T-cell (primary cell): ENCODE results near the gene PRLR. TPM values are rescaled to one million over a fixed set of nuclear protein-coding genes. Genes with fewer than 3 reads are reported as not detected.

ENCODE experiments used
- ATAC-seq, 4 experiments: fragments of 200-7000 bp in 3 of 4; fragments of 150-1000 bp in 1 of 4; cut with Tn5 transposase; replicated peaks in 1 of 4; 1 replicate in 3 of 4; 2 replicates in 1 of 4; pipeline ENCODE4 v1.10.0; 2021; ENCODE audit warnings: moderate library complexity in 3 of 4, mild to moderate bottlenecking in 2 of 4, moderate number of reproducible peaks in 1 of 4
- CTCF ChIA-PET, 2 donors: fragments of 300-600 bp; sonication (Branson Sonifier 250); formaldehyde crosslinking; loops; one replicate each; lab custom pipeline; 2022; ENCODE audit warnings: antibody characterized with exemption in 2 of 2; lab: Charles Lee
- POLR2A ChIA-PET, 2 donors: fragments of 300-600 bp; sonication (Branson Sonifier 250); formaldehyde crosslinking; loops; one replicate each; lab custom pipeline; 2022; ENCODE audit warnings: antibody characterized with exemption in 2 of 2; lab: Charles Lee
- DNase-seq, 35 experiments: peaks; one replicate each; pipeline versions ENCODE4 v3.0.0 to v3.0.0-alpha.2; 2013 to 2023
- H3K27ac ChIP-seq: one replicate; pipeline ENCODE4 v1.5.1; 2013; ENCODE audit warnings: low read length
- H3K27me3 ChIP-seq, 2 experiments: replicated peaks in 1 of 2; 1 replicate in 1 of 2; 2 replicates in 1 of 2; pipeline versions ENCODE4 v1.6.1 to v1.7.0; 2013; ENCODE audit warnings: low read length in 1 of 2, mixed read lengths in 1 of 2; ENCODE audit not compliant: control insufficient read depth in 2 of 2, insufficient read depth in 2 of 2; ENCODE audit errors: extremely low read depth in 1 of 2
- H3K36me3 ChIP-seq, 2 donors: 1 replicate in 1 of 2; 2 replicates in 1 of 2; pipeline versions ENCODE4 v1.6.1 to v1.7.0; 2013; ENCODE audit warnings: low read length in 1 of 2; ENCODE audit not compliant: control insufficient read depth in 2 of 2, insufficient read depth in 1 of 2; ENCODE audit errors: extremely low read depth in 1 of 2
- H3K4me1 ChIP-seq, 2 experiments: 1 replicate in 1 of 2; 2 replicates in 1 of 2; pipeline versions ENCODE4 v1.6.1 to v1.7.0; 2013; ENCODE audit warnings: low read length in 2 of 2, mixed read lengths in 1 of 2; ENCODE audit not compliant: insufficient read depth in 2 of 2, control insufficient read depth in 1 of 2; ENCODE audit errors: extremely low read depth in 1 of 2
- H3K4me3 ChIP-seq, 2 donors: 1 replicate in 1 of 2; 2 replicates in 1 of 2; pipeline versions ENCODE4 v1.5.1 to v1.7.0; 2013; ENCODE audit warnings: mild to moderate bottlenecking in 2 of 2, low read length in 1 of 2, moderate library complexity in 1 of 2; ENCODE audit not compliant: control insufficient read depth in 1 of 2; ENCODE audit errors: extremely low read depth in 1 of 2
- H3K9me3 ChIP-seq: 2 replicates; pipeline ENCODE4 v1.7.0; 2013
- H3K27ac Mint-ChIP-seq, 2 donors: one replicate each; pipeline ENCODE4 v1.8.0; 2020 to 2021; ENCODE audit warnings: mild to moderate bottlenecking in 2 of 2, mixed read lengths in 2 of 2
- H3K27me3 Mint-ChIP-seq, 2 donors: one replicate each; pipeline ENCODE4 v1.8.0; 2021 to 2022; ENCODE audit warnings: mixed read lengths in 2 of 2
- H3K36me3 Mint-ChIP-seq: one replicate; pipeline ENCODE4 v1.8.0; 2021; ENCODE audit warnings: mixed read lengths
- H3K4me1 Mint-ChIP-seq, 3 donors: one replicate each; pipeline ENCODE4 v1.8.0; 2020 to 2022; ENCODE audit warnings: mixed read lengths in 3 of 3, mild to moderate bottlenecking in 1 of 3
- H3K4me3 Mint-ChIP-seq, 3 donors: one replicate each; pipeline ENCODE4 v1.8.0; 2020 to 2022; ENCODE audit warnings: mild to moderate bottlenecking in 3 of 3, mixed read lengths in 3 of 3, moderate library complexity in 3 of 3
- H3K9me3 Mint-ChIP-seq, 3 donors: one replicate each; pipeline ENCODE4 v1.8.0; 2020 to 2022; ENCODE audit warnings: mixed read lengths in 3 of 3
- WGBS: methylation state at CpG from one replicate; pipeline ENCODE4 v1.1.5; 2013; ENCODE audit warnings: missing lambda C conversion rate; ENCODE audit not compliant: insufficient coverage; 5-methylcytosine and 5-hydroxymethylcytosine counted together
- total RNA-seq, 35 experiments: library from RNA in 6 of 35; stranded (reverse) in 6 of 35; fragments of 120-200 nt in 1 of 35; gene quantifications; one replicate each; pipeline versions ENCODE4 v1.2.1 to v1.2.4 and lab custom pipeline; 2013 to 2026

The PRLR gene
- total RNA-seq (under 1 TPM in 3 of 5 donors, not detected in 2; 0.16 to 0.23 (median 0.23) TPM), total RNA-seq (lab: John Stamatoyannopoulos, UW) (0 to 0.47 (median 0) reads per million in 29 experiments)
- 0.22 TPM for total RNA-seq (2013)

DNA sequence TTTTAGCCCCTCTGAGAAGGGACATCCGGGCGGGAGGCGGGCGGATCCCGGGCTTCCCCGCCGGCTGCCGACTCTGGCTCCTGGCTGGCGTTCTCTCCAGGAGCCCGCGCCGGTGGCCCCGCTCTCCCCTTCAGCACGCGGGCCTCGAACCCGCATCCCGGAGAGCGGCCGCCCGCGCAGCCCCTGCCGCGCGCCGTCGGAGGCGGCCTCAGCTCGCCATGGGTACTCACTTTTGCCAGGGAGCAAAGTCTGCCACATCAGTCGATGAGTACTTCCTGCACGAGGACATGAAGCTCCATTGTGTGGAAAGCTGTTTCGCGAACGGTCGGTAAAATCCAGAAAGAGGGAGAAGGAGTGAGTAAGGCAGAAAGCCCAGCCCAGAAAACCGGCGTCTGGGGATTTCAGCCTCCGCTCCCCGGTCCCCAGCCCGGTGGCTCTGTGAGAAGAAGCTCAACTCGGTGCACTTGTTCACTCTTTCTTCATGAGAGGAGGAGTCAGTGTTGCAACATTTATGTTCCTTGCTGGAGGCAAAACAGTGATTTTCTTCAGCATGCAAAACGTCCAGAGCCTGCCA lies at the start of gene PRLR:
Gene PRLR (minus strand): TSS at position 450 of the 574 bp plus-strand sequence. CDS start 140,867 bp downstream, outside the sequence.
- ChIA-PET CTCF (no interaction called here), POLR2A (interaction anchor here in 1 of 2 donors (0.6 kb wide), 1 partner anchor 706 kb away, joined by 5 read pairs; no protein-coding TSS in a partner anchor)
- H3K9me3 ChIP-seq, result no peaks in the 10 kb centered on the region
- Mint-ChIP-seq H3K27me3 (peaks cover 73 to 77% of the 10 kb centered on the region in 2 donors), H3K4me1 (peaks cover 8 to 18% (median 16%) of the 10 kb centered on the region in 3 donors), H3K4me3 (peak within 1 kb of the TSS; percentile 49 to 72 (median 65)), H3K9me3 (no peaks in the 10 kb centered on the region), H3K27ac (no peak within 1 kb of the TSS), H3K36me3 (no peaks in the 10 kb centered on the region)
- ATAC-seq, result peak in 1 of 4 experiments; percentile 34
- H3K4me1 ChIP-seq, result peaks cover 0 to 11% of the 10 kb centered on the region in 2 experiments
- whole genome bisulfite sequencing, result 4% methylated on average over 42 of the region's 42 CpGs
- no peak within 1 kb of the TSS for H3K4me3 ChIP-seq
- H3K36me3 ChIP-seq, result no peaks in the 10 kb centered on the region
- peaks cover 18 to 37% of the 10 kb centered on the region in 2 experiments for H3K27me3 ChIP-seq
- no peak for DNase-seq
- no peak within 1 kb of the TSS for H3K27ac ChIP-seq

GRCh38 chr5:35274839-35275509 lies 44.7 kb upstream of the PRLR start:
- no peak overlapping the region for H3K27ac ChIP-seq
- DNase-seq (no peak), ATAC-seq (no peak)
- H3K4me3 ChIP-seq, result no peak overlapping the region
- ChIA-PET CTCF (no interaction called here), POLR2A (no interaction called here)
- Mint-ChIP-seq H3K9me3 (peaks cover 0 to 4% (median 0%) of the 10 kb centered on the region in 3 donors), H3K36me3 (no peaks in the 10 kb centered on the region), H3K4me3 (no peak overlapping the region), H3K27ac (no peak overlapping the region), H3K27me3 (peaks cover 8 to 9% of the 10 kb centered on the region in 2 donors), H3K4me1 (no peaks in the 10 kb centered on the region)
- peaks cover 0 to 3% of the 10 kb centered on the region in 2 experiments for H3K27me3 ChIP-seq
- WGBS, result 50% methylated on average over 1 of the region's 2 CpGs
- H3K9me3 ChIP-seq, result no peaks in the 10 kb centered on the region
- no peaks in the 10 kb centered on the region for H3K4me1 ChIP-seq
- no peaks in the 10 kb centered on the region for H3K36me3 ChIP-seq

- ChIA-PET CTCF (no interaction called here), POLR2A (no interaction called here)
- H3K4me1 ChIP-seq, result no peaks in the 10 kb centered on the region
- no peak overlapping the region for H3K4me3 ChIP-seq
- no peak overlapping the region for H3K27ac Mint-ChIP-seq
- no peaks in the 10 kb centered on the region for H3K9me3 ChIP-seq
- H3K36me3 Mint-ChIP-seq, result no peaks in the 10 kb centered on the region
- no peak overlapping the region for H3K4me3 Mint-ChIP-seq
- H3K4me1 Mint-ChIP-seq, result no peaks in the 10 kb centered on the region
- no peaks in the 10 kb centered on the region for H3K36me3 ChIP-seq
- ATAC-seq (no peak), DNase-seq (no peak)
- H3K27me3 Mint-ChIP-seq, result peaks cover 0 to 7% of the 10 kb centered on the region in 2 donors
- peaks cover 0 to 3% of the 10 kb centered on the region in 2 experiments for H3K27me3 ChIP-seq
- H3K27ac ChIP-seq, result no peak overlapping the region
- no peaks in the 10 kb centered on the region for H3K9me3 Mint-ChIP-seq
- no CpG with 5 or more reads among the region's 1 CpG for WGBS
These were observed 38.7 kb upstream of the PRLR start for GRCh38 chr5:35269006-35269405.

GRCh38 chr5:35266276-35266675 lies 36.0 kb upstream of the PRLR start:
- ChIA-PET CTCF (interaction anchor here in 1 of 2 donors (0.5 kb wide), 1 partner anchor 473 kb away, joined by 3 read pairs; no protein-coding TSS in a partner anchor), POLR2A (no interaction called here)
- no peaks in the 10 kb centered on the region for H3K9me3 Mint-ChIP-seq
- no peaks in the 10 kb centered on the region for H3K4me1 Mint-ChIP-seq
- H3K9me3 ChIP-seq, result no peaks in the 10 kb centered on the region
- no peak overlapping the region for H3K4me3 Mint-ChIP-seq
- no CpG with 5 or more reads among the region's 3 CpGs for WGBS
- H3K4me1 ChIP-seq, result no peaks in the 10 kb centered on the region
- H3K36me3 ChIP-seq, result no peaks in the 10 kb centered on the region
- ATAC-seq (no peak), DNase-seq (no peak)
- peaks cover 0 to 7% of the 10 kb centered on the region in 2 donors for H3K27me3 Mint-ChIP-seq
- no peak overlapping the region for H3K4me3 ChIP-seq
- no peak overlapping the region for H3K27ac ChIP-seq
- H3K27ac Mint-ChIP-seq, result no peak overlapping the region
- H3K36me3 Mint-ChIP-seq, result no peaks in the 10 kb centered on the region
- peaks cover 0 to under 1% of the 10 kb centered on the region in 2 experiments for H3K27me3 ChIP-seq

DNA sequence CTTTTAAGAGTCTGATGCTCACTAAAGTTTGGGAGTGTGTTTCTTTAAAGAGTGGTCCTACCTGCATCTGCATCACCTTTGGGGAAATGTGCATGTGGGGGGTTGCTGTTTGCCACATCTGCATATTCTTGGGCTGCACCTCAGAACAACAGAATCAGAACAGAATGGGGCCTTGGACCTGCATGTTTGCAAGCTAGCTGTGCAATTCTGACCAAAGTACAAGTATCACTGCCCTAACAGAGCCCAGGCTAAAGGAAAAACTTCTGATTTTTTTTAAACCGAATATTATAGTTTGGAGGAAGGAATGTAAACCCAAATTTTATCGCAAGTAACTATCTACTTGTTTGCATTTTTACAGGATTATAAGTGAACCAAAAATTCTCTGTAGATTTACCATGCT lies 34.2 kb upstream of the PRLR start:
- Mint-ChIP-seq H3K36me3 (no peaks in the 10 kb centered on the region), H3K9me3 (peaks cover 0 to 4% (median 0%) of the 10 kb centered on the region in 3 donors), H3K4me3 (no peak overlapping the region), H3K4me1 (no peaks in the 10 kb centered on the region), H3K27ac (no peak overlapping the region), H3K27me3 (peaks cover 0 to 16% of the 10 kb centered on the region in 2 donors)
- H3K4me1 ChIP-seq, result no peaks in the 10 kb centered on the region
- H3K27me3 ChIP-seq, result peaks cover 0 to 3% of the 10 kb centered on the region in 2 experiments
- no peaks in the 10 kb centered on the region for H3K36me3 ChIP-seq
- no peaks in the 10 kb centered on the region for H3K9me3 ChIP-seq
- DNase-seq, result no peak
- ChIA-PET POLR2A (no interaction called here), CTCF (no interaction called here)
- no peak overlapping the region for H3K27ac ChIP-seq
- H3K4me3 ChIP-seq, result no peak overlapping the region
- ATAC-seq, result no peak
- no CpG with 5 or more reads among the region's 2 CpGs for WGBS

GRCh38 chr5:35263266-35263877 lies 33.1 kb upstream of the PRLR start:
- no peaks in the 10 kb centered on the region for H3K36me3 ChIP-seq
- H3K27me3 Mint-ChIP-seq, result peaks cover 0 to 11% of the 10 kb centered on the region in 2 donors

More at GRCh38 chr5:35263266-35263877, 33.1 kb upstream of the PRLR start:
- Histone ChIP-seq H3K27ac (no peak overlapping the region), H3K27me3 (peaks cover 0 to 3% of the 10 kb centered on the region in 2 experiments), H3K4me1 (no peaks in the 10 kb centered on the region), H3K4me3 (no peak overlapping the region), H3K9me3 (no peaks in the 10 kb centered on the region)
- Mint-ChIP-seq H3K27ac (no peak overlapping the region), H3K4me1 (no peaks in the 10 kb centered on the region), H3K9me3 (peaks cover 0 to 4% (median 2%) of the 10 kb centered on the region in 3 donors), H3K4me3 (no peak overlapping the region), H3K36me3 (no peaks in the 10 kb centered on the region)
- no peak for ATAC-seq
- WGBS, result no CpG with 5 or more reads among the region's 2 CpGs
- no peak for DNase-seq
- ChIA-PET CTCF (no interaction called here), POLR2A (interaction anchor here in 1 of 2 donors (0.8 kb wide), 1 partner anchor 1488 kb away, joined by 4 read pairs; no protein-coding TSS in a partner anchor)
